ENCODE data around the gene TRIM24.

- TF ChIP-seq RAD21 (IDR thresholded peaks at IDR 0.05) (no peak), GABPA (IDR thresholded peaks at IDR 0.05 in 1 of 2, conservative IDR thresholded peaks at IDR 0.05 in 1 of 2) (no peak), CTCF (IDR thresholded peaks at IDR 0.05; ENCODE audit: low read depth, low read length, missing input control) (no peak), ATF3 (IDR thresholded peaks at IDR 0.05) (no peak), EGR1 (IDR thresholded peaks at IDR 0.05; ENCODE audit: low read depth in 2 of 2) (no peak), RXRA (IDR thresholded peaks at IDR 0.05) (no peak), REST (IDR thresholded peaks at IDR 0.05) (no peak), SP1 (IDR thresholded peaks at IDR 0.05) (no peak), TAF1 (conservative IDR thresholded peaks at IDR 0.05) (no peak), ZBTB33 (IDR thresholded peaks at IDR 0.05) (no peak), YY1 (IDR thresholded peaks at IDR 0.05) (no peak), JUND (IDR thresholded peaks at IDR 0.05) (no peak)
Measured at GRCh38 chr7:138499340-138499739, 39.3 kb downstream of the TRIM24 start.

Measured in liver (tissue), 3 donors.